Coronary artery (tissue), 2 donors: ENCODE measurements around the gene PLAC1.

ENCODE experiments used
- DNase-seq: peaks from one replicate; pipeline ENCODE4 v3.0.0-alpha.2; 2017; ENCODE audit warnings: low spot score
- H3K27ac ChIP-seq, 2 donors: fragments of 200-600 bp; sonication (generic); one replicate each; pipeline ENCODE4 v1.5.1; 2016 to 2019
- H3K4me3 ChIP-seq: fragments of 200-600 bp; sonication (generic); 2 replicates; pipeline ENCODE4 v1.5.1; 2016; ENCODE audit warnings: mild to moderate bottlenecking, moderate library complexity
- CTCF ChIP-seq: fragments of 200-600 bp; sonication (generic); IDR thresholded peaks from one replicate; pipeline ENCODE4 v1.5.1; 2019; ENCODE audit warnings: antibody characterized with exemption

The PLAC1 gene

DNA sequence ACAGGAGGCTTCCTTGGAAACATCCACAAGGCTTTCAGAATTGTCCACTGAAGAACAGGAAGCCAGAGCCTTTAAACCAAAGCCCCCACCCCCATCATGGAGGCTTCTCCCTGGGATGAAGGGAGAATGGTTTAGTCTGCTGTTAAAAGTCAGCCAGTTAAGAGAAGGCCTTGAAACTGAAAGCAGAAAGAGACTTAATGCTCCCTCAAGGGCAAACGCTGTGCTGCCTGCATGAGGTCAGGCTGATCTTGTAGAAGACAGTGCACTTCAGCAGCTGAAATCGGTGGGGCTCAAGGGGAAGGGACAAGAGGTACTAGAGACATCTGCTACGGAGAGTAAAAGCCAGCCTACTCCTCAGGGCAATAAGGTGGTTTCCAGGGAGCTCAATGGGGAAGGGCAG lies 129.3 kb downstream of the PLAC1 start:
- Histone ChIP-seq H3K4me3 (no peak overlapping the region), H3K27ac (no peak overlapping the region)
- no peak for TF ChIP-seq CTCF
- DNase-seq, result no peak

DNA sequence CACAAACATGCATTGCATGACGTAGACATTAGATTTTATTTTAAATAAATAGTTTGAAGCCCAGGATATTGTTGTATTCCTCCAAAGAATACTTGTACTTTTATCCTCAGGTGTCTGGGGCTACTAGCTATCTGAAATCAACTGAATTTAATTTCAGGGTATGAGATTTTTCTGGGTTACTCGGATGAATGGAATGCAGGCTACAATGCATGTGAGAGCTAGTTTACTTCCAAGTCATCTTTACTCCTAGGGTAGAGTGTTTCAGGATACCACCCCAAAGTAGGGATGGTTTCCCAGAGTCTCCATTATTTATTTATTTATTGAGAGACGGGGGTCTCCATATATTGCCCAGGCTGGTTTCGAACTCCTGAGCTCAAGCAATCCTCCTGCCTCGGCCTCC lies 131.9 kb downstream of the PLAC1 start:
- no peak for DNase-seq
- Histone ChIP-seq H3K4me3 (no peak overlapping the region), H3K27ac (no peak overlapping the region)
- TF ChIP-seq CTCF, result no peak

- DNase-seq, result no peak
- TF ChIP-seq CTCF, result no peak
- H3K4me3 ChIP-seq, result no peak overlapping the region
- no peak overlapping the region for H3K27ac ChIP-seq
Measured at GRCh38 chrX:134525086-134525792, 133.0 kb downstream of the PLAC1 start.

- Histone ChIP-seq H3K4me3 (no peak overlapping the region), H3K27ac (no peak overlapping the region)
- no peak for DNase-seq
- no peak for TF ChIP-seq CTCF
Measured at GRCh38 chrX:134524181-134524580, 134.1 kb downstream of the PLAC1 start.

DNA sequence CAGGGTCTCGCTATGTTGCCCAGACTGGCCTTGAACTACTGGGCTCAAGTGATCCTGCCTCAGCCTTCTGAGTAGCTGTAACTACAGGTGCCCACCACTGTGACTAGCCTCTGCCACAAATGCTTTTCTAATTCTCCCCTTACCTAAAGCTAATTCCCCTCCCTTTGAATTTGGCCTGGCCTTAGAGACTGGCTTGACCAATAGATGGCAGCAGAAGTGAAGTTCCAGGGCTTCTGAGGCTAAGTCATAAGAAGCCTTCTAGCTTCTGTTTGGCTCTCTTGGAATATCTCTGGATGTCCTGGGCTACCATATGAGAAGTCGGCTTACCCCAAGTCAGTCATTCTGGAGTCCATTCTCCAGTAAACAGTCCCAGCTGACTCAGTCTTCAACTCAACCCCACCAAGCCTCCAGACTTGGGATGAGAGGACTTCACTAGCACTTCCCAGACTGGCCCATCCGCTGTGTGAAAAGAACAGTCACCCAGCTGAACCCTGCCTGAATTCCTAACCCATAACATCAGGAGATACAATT lies 137.3 kb downstream of the PLAC1 start:
- DNase-seq, result no peak
- Histone ChIP-seq H3K4me3 (no peak overlapping the region), H3K27ac (no peak overlapping the region)
- no peak for TF ChIP-seq CTCF
